NCI-H345 treated with DMSO at 0.1 percent for 48 hours (cell line): Measurements from ENCODE around the gene SNX25.
"Not testable (repeated sequence)": the region's sequence is repeated elsewhere in the genome, so short reads cannot be mapped to it uniquely, and the experiment has no call there.

Experiments
- DNase-seq: peaks from one replicate; lab custom pipeline; 2025; ENCODE audit not compliant: unreplicated experiment; lab: John Stamatoyannopoulos, UW

SNX25 gene

GRCh38 chr4:185335579-185335978 is 126.2 kb downstream of the SNX25 start:
- no peak for DNase-seq

- no peak for DNase-seq
These were observed 130.5 kb downstream of the SNX25 start for GRCh38 chr4:185339941-185340340.

GRCh38 chr4:185341377-185341776 is 132.0 kb downstream of the SNX25 start:
- DNase-seq = no peak

- DNase-seq = no peak
These were observed 132.4 kb downstream of the SNX25 start for GRCh38 chr4:185341841-185342240.

- DNase-seq = no peak
These were observed 134.6 kb downstream of the SNX25 start for GRCh38 chr4:185343726-185344581.

- no peak for DNase-seq
These were observed 135.5 kb downstream of the SNX25 start for GRCh38 chr4:185344743-185345538.

GRCh38 chr4:185346975-185347601 is 137.7 kb downstream of the SNX25 start:
- DNase-seq = no peak

GRCh38 chr4:185351691-185352090 is 142.3 kb downstream of the SNX25 start:
- DNase-seq = no peak

- DNase-seq = no peak
These were observed 142.8 kb downstream of the SNX25 start for GRCh38 chr4:185352202-185352601.

- DNase-seq = no peak
These were observed 143.3 kb downstream of the SNX25 start for GRCh38 chr4:185352741-185353140.

- no peak for DNase-seq
These were observed 147.8 kb downstream of the SNX25 start for GRCh38 chr4:185357211-185357610.

- DNase-seq = no peak
These were observed 148.5 kb downstream of the SNX25 start for GRCh38 chr4:185357733-185358440.

GRCh38 chr4:185358514-185358913 is 149.1 kb downstream of the SNX25 start:
- no peak for DNase-seq

GRCh38 chr4:185358959-185359358 is 149.6 kb downstream of the SNX25 start:
- DNase-seq = no peak

- no peak for DNase-seq
These were observed 150.5 kb downstream of the SNX25 start for GRCh38 chr4:185359767-185360446.

- DNase-seq = no peak
These were observed 152.5 kb downstream of the SNX25 start for GRCh38 chr4:185361872-185362271.

GRCh38 chr4:185362570-185362969 is 153.2 kb downstream of the SNX25 start:
- DNase-seq = not testable (repeated sequence)

GRCh38 chr4:185363251-185363650 is 153.9 kb downstream of the SNX25 start:
- no peak for DNase-seq

GRCh38 chr4:185364886-185365285 is 155.5 kb downstream of the SNX25 start:
- no peak for DNase-seq

- DNase-seq = no peak
These were observed 160.3 kb downstream of the SNX25 start for GRCh38 chr4:185369731-185370130.
